ENCODE measurements around the gene HAT1.
A peak's percentile ranks its signal among the peaks of the same experiment; 100 is the strongest.

HAT1 gene

DNA sequence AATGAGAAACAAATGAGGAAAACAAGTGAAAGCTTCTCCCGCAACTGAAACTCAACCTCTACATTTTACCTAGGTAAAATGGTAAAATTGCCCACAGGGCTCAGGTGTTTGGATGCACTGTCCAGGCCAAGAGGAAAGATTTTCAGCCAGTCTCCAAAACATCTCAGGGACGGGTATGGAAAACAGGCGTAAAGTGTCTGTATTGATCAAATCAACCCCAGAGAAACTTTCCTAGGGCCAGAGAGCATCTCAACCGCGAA is 361 bp upstream of the HAT1 start:
- no peak for DNase-seq

DNA sequence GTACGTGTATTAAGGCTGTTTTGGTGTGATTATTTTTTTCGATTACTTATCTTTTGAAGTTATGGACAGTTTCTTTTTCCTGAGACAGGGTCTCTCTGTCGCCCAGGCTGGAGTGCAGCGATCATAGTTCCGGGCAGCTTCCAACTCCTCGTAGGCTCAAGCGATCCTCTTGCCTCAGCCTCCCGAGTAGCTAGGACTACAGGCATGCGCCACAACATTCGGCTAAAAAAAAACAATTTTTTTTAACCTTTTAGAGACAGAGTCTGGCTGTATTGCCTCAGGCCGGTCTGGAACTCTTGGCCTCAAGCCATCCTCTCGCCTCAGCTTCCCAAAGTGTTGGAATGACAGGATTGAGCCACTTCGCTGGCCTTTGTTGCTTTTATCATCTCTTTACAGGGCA is 945 bp downstream of the HAT1 start:
- DNase-seq = no peak

DNA sequence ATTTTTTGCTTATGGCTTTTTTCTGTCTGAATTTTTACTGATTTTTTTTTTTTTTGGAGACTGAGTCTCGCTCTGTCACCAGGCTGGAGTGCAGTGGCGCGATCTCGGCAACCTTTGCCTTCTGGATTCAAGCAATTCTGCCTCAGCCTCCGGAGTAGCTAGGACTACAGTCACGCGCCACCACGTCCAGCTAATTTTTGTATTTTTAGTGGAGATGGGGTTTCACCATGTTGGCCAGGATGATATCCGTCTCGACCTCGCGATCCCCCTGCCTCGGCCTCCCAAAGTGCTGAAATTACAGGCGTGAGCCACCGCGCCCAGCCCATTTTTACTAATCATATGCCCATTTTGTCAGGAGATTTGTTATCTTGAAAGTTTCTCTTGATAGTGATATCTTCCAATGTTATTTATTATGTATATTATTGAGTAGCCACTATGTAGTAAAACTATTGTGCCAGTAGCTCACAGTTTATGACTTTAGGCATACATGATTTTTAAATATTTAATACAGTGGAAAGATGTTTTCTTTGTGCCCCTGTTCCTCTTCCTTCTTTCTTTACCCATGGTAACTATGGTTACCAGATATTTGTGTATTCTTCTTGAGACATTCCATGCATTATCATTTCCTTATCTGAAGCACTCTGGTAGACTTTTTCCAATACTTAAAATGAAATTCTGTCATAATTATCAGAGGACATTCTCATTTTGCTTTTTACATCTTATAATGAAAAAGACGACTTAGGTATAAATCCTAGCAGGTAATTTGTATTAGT is 2.1 kb downstream of the HAT1 start:
- DNase-seq = no peak

- no peak for DNase-seq
These were observed 8.1 kb downstream of the HAT1 start for GRCh38 chr2:171930385-171930784.

- no peak for DNase-seq
These were observed 16.9 kb downstream of the HAT1 start for GRCh38 chr2:171939058-171939742.

DNA sequence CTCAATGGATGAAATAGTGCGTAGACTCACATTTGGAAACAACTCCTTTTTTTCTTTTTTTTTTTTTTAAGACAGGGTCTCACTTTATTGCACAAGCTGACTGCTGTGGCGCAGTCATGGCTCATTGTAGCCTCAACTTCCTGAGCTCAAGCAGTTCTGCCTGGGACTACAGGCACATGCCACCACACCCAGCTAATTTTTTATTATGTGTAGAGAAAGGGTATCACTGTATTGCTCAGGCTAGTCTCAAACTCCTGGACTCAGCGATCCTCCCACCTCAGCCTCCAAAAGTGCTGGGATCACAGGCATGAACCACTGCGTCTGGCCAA is 17.4 kb downstream of the HAT1 start:
- DNase-seq = no peak

GRCh38 chr2:171941316-171941699 is 19.0 kb downstream of the HAT1 start:
- no peak for DNase-seq

DNA sequence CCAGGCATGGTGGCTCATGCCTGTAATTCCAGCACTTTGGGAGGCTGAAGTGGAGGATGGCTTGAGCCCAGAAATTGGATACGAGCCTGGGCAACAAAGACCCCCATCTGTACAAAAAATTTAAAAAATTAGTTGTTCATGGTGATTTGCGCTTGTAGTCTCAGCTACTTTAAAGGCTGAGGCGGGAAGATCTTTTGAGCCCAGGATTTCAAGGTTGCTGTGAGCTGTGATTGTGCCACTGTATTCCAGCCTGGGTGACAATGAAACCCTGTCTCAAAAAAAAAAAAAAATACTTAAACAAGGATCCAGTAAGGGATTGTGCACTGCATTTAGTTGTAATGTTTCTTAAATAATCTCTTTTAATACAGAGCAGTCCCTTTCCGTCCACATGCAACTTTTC is 21.6 kb downstream of the HAT1 start:
- DNase-seq = no peak

DNA sequence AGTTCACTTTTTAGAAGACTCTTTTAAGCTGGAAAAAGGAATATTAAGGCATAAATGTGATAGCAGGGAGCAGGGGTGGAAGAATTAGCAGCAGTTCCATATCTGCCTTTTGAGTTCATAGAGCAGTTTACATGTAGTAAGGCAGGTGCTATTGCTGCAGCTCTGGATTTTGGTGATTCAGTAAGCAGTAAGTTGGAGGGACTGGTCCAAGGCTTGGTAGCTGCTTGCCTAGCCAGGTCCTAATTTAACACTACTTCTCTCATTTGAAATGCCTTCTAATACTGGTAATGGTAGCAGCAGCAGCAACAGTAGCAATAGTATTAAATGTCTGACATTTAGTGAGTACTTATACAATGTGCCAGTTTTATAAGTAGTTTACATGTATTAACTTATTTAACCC is 30.0 kb downstream of the HAT1 start:
- DNase-seq = no peak

DNA sequence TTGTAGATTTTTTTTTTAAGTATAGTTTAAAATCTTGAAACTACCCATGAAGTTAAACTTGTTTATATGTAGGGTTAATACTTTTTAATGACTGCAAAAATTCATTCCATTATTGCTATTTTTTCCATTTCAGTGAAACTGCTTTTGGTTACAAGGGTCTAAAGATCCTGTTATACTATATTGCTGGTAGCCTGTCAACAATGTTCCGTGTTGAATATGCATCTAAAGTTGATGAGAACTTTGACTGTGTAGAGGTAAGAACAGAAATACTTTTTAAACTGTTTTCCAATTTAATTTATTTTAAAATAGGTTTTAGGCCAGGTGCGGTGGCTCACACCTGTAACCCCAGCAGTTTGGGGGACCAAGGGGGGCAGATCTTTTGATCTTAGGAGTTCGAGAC is 30.5 kb downstream of the HAT1 start:
- DNase-seq = no peak

GRCh38 chr2:171956135-171956825 is 34.0 kb downstream of the HAT1 start:
- peak; percentile 1 for DNase-seq

DNA sequence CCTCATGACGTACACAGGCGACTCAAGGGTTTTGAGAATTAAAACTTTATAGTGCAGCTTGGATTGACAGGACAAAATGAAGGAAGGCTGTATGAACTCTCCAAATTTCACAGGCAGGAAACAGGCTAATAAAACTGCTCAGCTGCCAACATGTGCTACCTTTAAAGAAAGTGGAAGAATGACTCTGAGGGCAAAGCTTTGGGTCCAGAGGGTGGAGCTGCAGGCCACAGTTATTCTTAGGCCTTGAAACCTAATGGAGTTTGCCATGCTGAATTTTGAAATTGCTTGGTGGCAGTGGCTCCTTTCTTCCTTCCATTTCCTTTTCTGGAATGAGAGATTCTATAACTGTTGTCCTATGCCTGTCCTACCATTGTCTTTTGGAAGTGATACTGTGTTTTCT is 34.8 kb downstream of the HAT1 start:
- peak; percentile 2 to 24 for DNase-seq

GRCh38 chr2:171958475-171958874 is 36.2 kb downstream of the HAT1 start:
- DNase-seq = no peak

DNA sequence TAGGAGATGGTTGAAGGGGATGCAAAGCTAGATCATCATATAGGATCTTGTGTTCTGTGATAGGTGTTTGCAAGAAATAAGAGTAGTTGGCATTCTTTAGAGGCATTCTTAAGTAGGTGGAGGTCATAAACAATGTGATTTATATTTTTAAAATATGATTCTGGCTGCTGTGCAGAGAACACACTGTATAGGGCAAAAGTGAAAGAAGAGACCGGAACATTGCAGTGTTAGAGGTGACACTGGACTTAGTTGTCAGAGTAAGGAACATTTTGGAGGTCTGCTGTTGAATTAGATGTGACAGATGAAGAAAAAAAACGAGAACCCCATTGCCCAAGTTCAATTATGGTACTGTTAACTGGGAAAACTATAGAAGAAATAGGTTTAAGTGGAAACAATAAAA is 37.7 kb downstream of the HAT1 start:
- no peak for DNase-seq

DNA sequence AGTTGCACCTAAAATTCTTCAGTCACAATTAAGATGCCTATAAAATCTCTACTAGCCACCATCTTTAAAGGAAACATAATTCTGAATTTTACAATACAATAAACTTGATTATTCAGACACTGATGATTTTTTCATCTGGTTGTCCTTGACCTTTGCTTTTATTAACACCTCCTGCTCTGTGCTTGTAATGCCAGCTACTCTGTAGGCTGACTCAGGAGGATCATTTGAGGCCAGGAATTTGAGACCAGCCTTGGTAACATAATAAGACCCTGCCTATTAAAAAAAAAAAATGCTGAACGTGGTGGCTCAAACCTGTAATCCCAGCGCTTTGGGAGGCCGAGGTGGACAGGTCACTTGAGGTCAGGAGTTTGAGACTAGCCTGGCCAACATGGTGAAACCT is 38.3 kb downstream of the HAT1 start:
- no peak for DNase-seq

GRCh38 chr2:171963198-171963597 is 40.9 kb downstream of the HAT1 start:
- peak in 1 of 2 donors; percentile 40 for DNase-seq

GRCh38 chr2:171964308-171964707 is 42.0 kb downstream of the HAT1 start:
- DNase-seq = no peak

GRCh38 chr2:171965238-171965637 is 43.0 kb downstream of the HAT1 start:
- DNase-seq = no peak

GRCh38 chr2:171965661-171966060 is 43.4 kb downstream of the HAT1 start:
- DNase-seq = peak in 1 of 2 donors; percentile 18

DNA sequence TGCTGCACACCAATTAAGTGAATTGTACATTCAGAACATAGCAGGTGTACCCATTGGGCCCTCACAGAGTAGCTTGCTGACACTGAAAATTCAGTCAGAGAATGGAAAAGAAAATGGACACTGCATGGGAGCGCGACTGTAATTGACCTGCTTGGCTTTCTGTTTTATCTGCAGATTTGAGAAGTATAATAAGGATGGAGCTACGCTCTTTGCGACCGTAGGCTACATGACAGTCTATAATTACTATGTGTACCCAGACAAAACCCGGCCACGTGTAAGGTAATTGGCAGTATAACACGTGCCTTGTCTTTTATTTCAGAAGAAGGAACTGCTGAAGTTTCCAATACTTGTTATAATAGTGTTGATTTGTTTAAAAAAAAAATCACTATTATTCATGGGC is 44.0 kb downstream of the HAT1 start:
- DNase-seq = no peak

GRCh38 chr2:171966688-171967087 is 44.4 kb downstream of the HAT1 start:
- DNase-seq = no peak

- DNase-seq = no peak
These were observed 46.2 kb downstream of the HAT1 start for GRCh38 chr2:171968509-171968908.

GRCh38 chr2:171972329-171972982 is 50.2 kb downstream of the HAT1 start:
- DNase-seq = no peak

DNA sequence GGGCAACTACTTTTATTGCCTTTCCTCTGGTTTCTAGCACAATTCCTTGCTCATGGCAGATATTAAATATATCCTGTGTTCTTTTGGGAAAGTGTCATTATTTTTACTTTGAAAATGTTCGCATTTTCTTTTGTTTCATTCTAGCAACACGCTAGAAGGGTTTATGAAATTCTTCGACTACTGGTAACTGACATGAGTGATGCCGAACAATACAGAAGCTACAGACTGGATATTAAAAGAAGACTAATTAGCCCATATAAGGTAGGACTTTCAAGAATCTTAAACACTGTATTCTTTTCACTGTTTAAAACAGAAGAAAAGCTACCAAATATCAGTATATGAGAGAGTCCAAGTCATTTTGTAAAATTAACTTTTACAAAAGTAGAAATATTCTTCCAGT is 56.8 kb downstream of the HAT1 start:
- DNase-seq = no peak
